Loucy (cell line): ENCODE data around the gene WWC1.
A peak's percentile ranks its signal among the peaks of the same experiment; 100 is the strongest.

Source experiments
- H2AFZ ChIP-seq: fragments of 200-600 bp; sonication (generic); 2 replicates; pipeline ENCODE4 v1.6.0; 2016; ENCODE audit warnings: antibody characterized with exemption, mild to moderate bottlenecking, low read length, moderate library complexity
- H3F3A ChIP-seq: fragments of 200-600 bp; 2 replicates; pipeline ENCODE4 v1.6.0; 2016; ENCODE audit warnings: antibody characterized with exemption, low read depth, mild to moderate bottlenecking
- H3K27me3 ChIP-seq: fragments of 200-600 bp; sonication (generic); 2 replicates; pipeline ENCODE4 v1.6.1; 2014; ENCODE audit warnings: low read length, mild to moderate bottlenecking; ENCODE audit not compliant: insufficient read depth, poor library complexity, severe bottlenecking
- H3K36me3 ChIP-seq: fragments of 200-600 bp; sonication (generic); 2 replicates; pipeline ENCODE4 v1.6.1; 2016; ENCODE audit warnings: low read length; ENCODE audit not compliant: insufficient read depth
- H3K4me1 ChIP-seq: fragments of 200-600 bp; sonication (generic); 2 replicates; pipeline ENCODE4 v1.5.1; 2014; ENCODE audit warnings: low read length, mild to moderate bottlenecking; ENCODE audit not compliant: insufficient read depth, poor library complexity, severe bottlenecking
- H3K4me2 ChIP-seq: fragments of 200-600 bp; sonication (generic); 2 replicates; pipeline ENCODE4 v1.6.0; 2014; ENCODE audit warnings: antibody characterized with exemption, low read length, low read depth, mild to moderate bottlenecking; ENCODE audit not compliant: poor library complexity, severe bottlenecking
- H3K4me3 ChIP-seq: fragments of 200-600 bp; sonication (generic); 2 replicates; pipeline ENCODE4 v1.5.1; 2014; ENCODE audit warnings: low read length, mild to moderate bottlenecking, mixed read lengths; ENCODE audit not compliant: poor library complexity, severe bottlenecking
- H3K79me2 ChIP-seq: fragments of 200-600 bp; sonication (generic); 2 replicates; pipeline ENCODE4 v1.6.1; 2014; ENCODE audit warnings: low read length; ENCODE audit not compliant: insufficient read depth
- H3K9ac ChIP-seq: fragments of 200-600 bp; sonication (generic); 2 replicates; pipeline ENCODE4 v1.6.0; 2014; ENCODE audit warnings: mild to moderate bottlenecking, low read depth, low read length, moderate library complexity; ENCODE audit not compliant: poor library complexity, severe bottlenecking
- H3K9me2 ChIP-seq: fragments of 200-600 bp; sonication (generic); replicated peaks from 2 replicates; pipeline ENCODE4 v1.6.1; 2016; ENCODE audit warnings: low read depth, low read length, mixed read lengths
- H3K9me3 ChIP-seq: fragments of 200-600 bp; sonication (generic); 2 replicates; pipeline ENCODE4 v1.6.1; 2014; ENCODE audit warnings: mild to moderate bottlenecking, antibody characterized with exemption, low read length, low read depth; ENCODE audit not compliant: insufficient read depth
- H4K20me1 ChIP-seq: fragments of 200-600 bp; sonication (generic); 2 replicates; pipeline ENCODE4 v1.6.0; 2014; ENCODE audit warnings: antibody characterized with exemption, low read length, mild to moderate bottlenecking; ENCODE audit not compliant: insufficient read depth, poor library complexity, severe bottlenecking
- CTCF ChIP-seq: fragments of 200-600 bp; sonication (generic); conservative IDR thresholded peaks from 2 replicates; pipeline ENCODE4 v1.5.1; 2014; ENCODE audit warnings: mild to moderate bottlenecking, antibody characterized with exemption, low read length
- EZH2phosphoT487 ChIP-seq: fragments of 200-600 bp; IDR thresholded peaks from 2 replicates; pipeline ENCODE4 v1.6.1; 2018; ENCODE audit warnings: antibody characterized with exemption, mild to moderate bottlenecking, moderate library complexity, borderline replicate concordance

The WWC1 gene

GRCh38 chr5:168481330-168481788 lies 189.9 kb downstream of the WWC1 start:
- Histone ChIP-seq H3K4me2 (no peak overlapping the region), H3K36me3 (no peaks in the 10 kb centered on the region), H3K9me2 (no peaks in the 10 kb centered on the region), H3F3A (no peaks in the 10 kb centered on the region), H3K4me3 (no peak overlapping the region), H3K9ac (no peak overlapping the region), H3K79me2 (peaks cover under 1% of the 10 kb centered on the region), H2AFZ (no peak overlapping the region), H3K27me3 (no peaks in the 10 kb centered on the region), H3K4me1 (peaks cover 3% of the 10 kb centered on the region), H4K20me1 (no peaks in the 10 kb centered on the region), H3K9me3 (no peaks in the 10 kb centered on the region)
- TF ChIP-seq CTCF (no peak), EZH2phosphoT487 (no peak)

- Histone ChIP-seq H3K4me3 (no peak overlapping the region), H3K4me2 (no peak overlapping the region), H3K36me3 (no peaks in the 10 kb centered on the region), H3K27me3 (no peaks in the 10 kb centered on the region), H3K4me1 (peaks cover 5% of the 10 kb centered on the region), H3K79me2 (peaks cover 11% of the 10 kb centered on the region), H3F3A (no peaks in the 10 kb centered on the region), H2AFZ (no peak overlapping the region), H3K9ac (no peak overlapping the region), H4K20me1 (no peaks in the 10 kb centered on the region), H3K9me3 (no peaks in the 10 kb centered on the region), H3K9me2 (no peaks in the 10 kb centered on the region)
- no peak for TF ChIP-seq CTCF
Observed at GRCh38 chr5:168482361-168482760, 190.9 kb downstream of the WWC1 start.

GRCh38 chr5:168486136-168486879 lies 194.9 kb downstream of the WWC1 start, which contains the start of gene RARS1:
TSS of gene RARS1 (plus strand) at chr5:168486471. CDS start at chr5:168486499, 28 bp downstream.
- peaks cover 30% of the 10 kb centered on the region for H3K79me2 ChIP-seq
- H3K4me1 ChIP-seq, result peaks cover 9% of the 10 kb centered on the region
- H3K36me3 ChIP-seq, result peaks cover 4% of the 10 kb centered on the region; the same call in 1 of the 2 replicates
- H3F3A ChIP-seq, result no peaks in the 10 kb centered on the region
- no peaks in the 10 kb centered on the region for H3K9me2 ChIP-seq
- peaks cover 3% of the 10 kb centered on the region for H4K20me1 ChIP-seq
- no peaks in the 10 kb centered on the region for H3K9me3 ChIP-seq
- H3K27me3 ChIP-seq, result no peaks in the 10 kb centered on the region
- TF ChIP-seq EZH2phosphoT487 (no peak), CTCF (peak; percentile 72)
- H3K9ac ChIP-seq, result peak within 1 kb of the TSS; percentile 76
- peak within 1 kb of the TSS; percentile 88 for H2AFZ ChIP-seq
- H3K4me3 ChIP-seq, result peak within 1 kb of the TSS; percentile 97
- peak within 1 kb of the TSS; percentile 78 for H3K4me2 ChIP-seq
